Large intestine (tissue), 3 donors: ENCODE measurements around the gene DENND6B. TPM values are rescaled to one million over a fixed set of nuclear protein-coding genes. Genes with fewer than 3 reads are reported as not detected.

ENCODE experiments used
- DNase-seq, 2 donors: peaks; one replicate each; pipeline versions ENCODE4 v3.0.0 to v3.0.0-alpha.2; 2013
- H3K27ac ChIP-seq: one replicate; pipeline ENCODE4 v1.5.1; 2013; ENCODE audit warnings: low read length
- H3K27me3 ChIP-seq: 2 replicates; pipeline ENCODE4 v1.6.1; 2013; ENCODE audit warnings: low read length; ENCODE audit not compliant: control insufficient read depth, insufficient read depth
- H3K36me3 ChIP-seq: 2 replicates; pipeline ENCODE4 v1.6.1; 2013; ENCODE audit warnings: low read length; ENCODE audit not compliant: control insufficient read depth, insufficient read depth
- H3K4me1 ChIP-seq: one replicate; pipeline ENCODE4 v1.6.1; 2013; ENCODE audit warnings: low read length; ENCODE audit not compliant: control insufficient read depth, insufficient read depth
- H3K4me3 ChIP-seq: one replicate; pipeline ENCODE4 v1.5.1; 2013; ENCODE audit warnings: low read length
- H3K9me3 ChIP-seq: one replicate; pipeline ENCODE4 v1.6.1; 2013; ENCODE audit warnings: mild to moderate bottlenecking, low read depth, low read length, moderate library complexity; ENCODE audit not compliant: control insufficient read depth
- WGBS: methylation state at CpG from one replicate; pipeline ENCODE4 v1.1.5; 2013; ENCODE audit warnings: low lambda C conversion rate; ENCODE audit not compliant: insufficient coverage; 5-methylcytosine and 5-hydroxymethylcytosine counted together
- polyA plus RNA-seq: library from polyadenylated mRNA; unstranded; fragments of 120-200 nt; gene quantifications from one replicate; pipeline ENCODE4 v1.2.1, GENCODE V29; 2013

The DENND6B gene
- polyA plus RNA-seq, 1 donor = 7.1 TPM

- WGBS = no CpG with 5 or more reads among the region's 61 CpGs
- Histone ChIP-seq H3K27ac (no peak within 1 kb of the TSS), H3K4me3 (peak within 1 kb of the TSS; percentile 21), H3K36me3 (no peaks in the 10 kb centered on the region), H3K27me3 (peaks cover 50% of the 10 kb centered on the region), H3K4me1 (peaks cover 2% of the 10 kb centered on the region), H3K9me3 (peaks cover 2% of the 10 kb centered on the region)
- DNase-seq = no peak
These were observed 65.0 kb downstream of the DENND6B start, which contains the start of gene MAPK12 for GRCh38 chr22:50261615-50262459. TSS of gene MAPK12 (minus strand) at chr22:50261683. CDS start at chr22:50261509, 174 bp downstream.

GRCh38 chr22:50260801-50261614 is 65.8 kb downstream of the DENND6B start:
- no CpG with 5 or more reads among the region's 92 CpGs for WGBS
- H3K4me3 ChIP-seq = peak overlapping the region; percentile 21
- peak in 1 of 2 donors; percentile 48 for DNase-seq
- no peak overlapping the region for H3K27ac ChIP-seq
- H3K9me3 ChIP-seq = no peaks in the 10 kb centered on the region
- peaks cover 2% of the 10 kb centered on the region for H3K4me1 ChIP-seq
- no peaks in the 10 kb centered on the region for H3K36me3 ChIP-seq
- H3K27me3 ChIP-seq = peaks cover 41% of the 10 kb centered on the region

DNA sequence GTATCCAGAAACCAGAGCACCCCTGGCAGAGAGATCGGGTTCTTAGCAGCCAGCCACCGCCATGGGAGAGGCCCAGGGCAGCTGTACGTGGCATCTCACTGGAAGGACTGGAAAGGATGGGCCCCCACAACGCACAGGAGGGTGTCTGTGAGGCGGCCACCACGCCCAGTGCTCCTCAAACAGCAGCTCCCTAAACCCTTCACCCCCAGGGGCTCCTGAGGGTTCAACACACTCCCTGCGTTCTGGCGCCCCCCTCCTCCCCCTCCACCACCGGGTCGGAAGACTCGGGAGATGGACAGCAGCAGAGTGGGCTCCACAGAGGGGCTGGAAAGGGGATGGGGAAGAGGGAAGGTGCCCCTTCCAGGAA is 66.4 kb downstream of the DENND6B start:
- WGBS = no CpG with 5 or more reads among the region's 11 CpGs
- Histone ChIP-seq H3K36me3 (no peaks in the 10 kb centered on the region), H3K9me3 (no peaks in the 10 kb centered on the region), H3K4me1 (peaks cover 2% of the 10 kb centered on the region), H3K27ac (no peak overlapping the region), H3K27me3 (peaks cover 39% of the 10 kb centered on the region), H3K4me3 (peak overlapping the region; percentile 21)
- no peak for DNase-seq

- WGBS = no CpG with 5 or more reads among the region's 15 CpGs
- no peak overlapping the region for H3K4me3 ChIP-seq
- peaks cover 30% of the 10 kb centered on the region for H3K27me3 ChIP-seq
- DNase-seq = no peak
- no peaks in the 10 kb centered on the region for H3K9me3 ChIP-seq
- no peaks in the 10 kb centered on the region for H3K36me3 ChIP-seq
- peaks cover 2% of the 10 kb centered on the region for H3K4me1 ChIP-seq
- no peak overlapping the region for H3K27ac ChIP-seq
These were observed 67.5 kb downstream of the DENND6B start for GRCh38 chr22:50259302-50259701.

Other genes starting within 250 kb of the DENND6B start
- gene MLC1, start 241.6 kb downstream of the DENND6B start, polyA plus RNA-seq = 0.57 TPM
- 2.3 TPM for gene MOV10L1, start 237.0 kb downstream of the DENND6B start, polyA plus RNA-seq
- 0.55 TPM for gene PANX2, start 156.3 kb downstream of the DENND6B start, polyA plus RNA-seq
- gene TRABD, start 141.1 kb downstream of the DENND6B start, polyA plus RNA-seq = 41.3 TPM
- gene SELENOO, start 126.0 kb downstream of the DENND6B start, polyA plus RNA-seq = 44.4 TPM
- gene TUBGCP6, start 82.0 kb downstream of the DENND6B start, polyA plus RNA-seq = 38.5 TPM
- gene HDAC10, start 75.7 kb downstream of the DENND6B start, polyA plus RNA-seq = 55.5 TPM
- 7.6 TPM for gene MAPK12, start 65.3 kb downstream of the DENND6B start, polyA plus RNA-seq
- 5.1 TPM for gene MAPK11, start 56.6 kb downstream of the DENND6B start, polyA plus RNA-seq
- gene PLXNB2, start 19.4 kb downstream of the DENND6B start, polyA plus RNA-seq = 65.0 TPM
- 46.9 TPM for gene PPP6R2, start 16.3 kb upstream of the DENND6B start, polyA plus RNA-seq
- gene SBF1, start 148.0 kb upstream of the DENND6B start, polyA plus RNA-seq = 37.5 TPM
- gene ADM2, start 154.5 kb upstream of the DENND6B start, polyA plus RNA-seq = 11.2 TPM
- 0.60 TPM for gene MIOX, start 159.8 kb upstream of the DENND6B start, polyA plus RNA-seq
- gene LMF2, start 180.7 kb upstream of the DENND6B start, polyA plus RNA-seq = 48.8 TPM
- 31.2 TPM for gene NCAPH2, start 181.2 kb upstream of the DENND6B start, polyA plus RNA-seq
- 1.8 TPM for gene SCO2, start 198.6 kb upstream of the DENND6B start, polyA plus RNA-seq
- 10.5 TPM for gene TYMP, start 203.0 kb upstream of the DENND6B start, polyA plus RNA-seq
- gene KLHDC7B, start 218.9 kb upstream of the DENND6B start, polyA plus RNA-seq = 0.18 TPM
- gene SYCE3, start 235.9 kb upstream of the DENND6B start, polyA plus RNA-seq = not detected